B cell (primary cell): ENCODE data around the gene ACIN1. TPM values are rescaled to one million over a fixed set of nuclear protein-coding genes. Genes with fewer than 3 reads are reported as not detected.

Experiments
- ATAC-seq: fragments of 200-7000 bp; cut with Tn5 transposase; one replicate; pipeline ENCODE4 v1.10.0; 2021; ENCODE audit warnings: low read depth, mild to moderate bottlenecking, moderate number of reproducible peaks, moderate library complexity
- CTCF ChIA-PET: fragments of 350-600 bp; sonication (Branson Sonifier 250); formaldehyde crosslinking; loops from one replicate; lab custom pipeline; 2021; ENCODE audit warnings: antibody characterized with exemption, inconsistent platforms; lab: Charles Lee
- POLR2A ChIA-PET: fragments of 350-600 bp; sonication (Branson Sonifier 250); formaldehyde crosslinking; loops from one replicate; lab custom pipeline; 2021; ENCODE audit warnings: antibody characterized with exemption; lab: Charles Lee
- DNase-seq: peaks from one replicate; pipeline ENCODE4 v3.0.0; 2013
- H2AFZ ChIP-seq: 2 replicates; pipeline ENCODE4 v1.6.1; 2012; ENCODE audit warnings: mild to moderate bottlenecking, low read depth, low read length; ENCODE audit not compliant: insufficient read depth, poor library complexity, severe bottlenecking
- H3K27ac ChIP-seq, 2 donors: 1 replicate in 1 of 2; 2 replicates in 1 of 2; pipeline ENCODE4 v1.5.1; 2012 to 2013; ENCODE audit warnings: low read length in 2 of 2, mild to moderate bottlenecking in 2 of 2, moderate library complexity in 1 of 2
- H3K27me3 ChIP-seq, 4 experiments: fragments of 200-600 bp in 1 of 4; sonication (generic) in 1 of 4; replicated peaks in 1 of 4; 1 replicate in 2 of 4; 2 replicates in 2 of 4; pipeline versions ENCODE4 v1.6.1 to v1.7.0; 2013 to 2016; ENCODE audit warnings: low read length in 3 of 4, mild to moderate bottlenecking in 2 of 4, mixed read lengths in 1 of 4, moderate library complexity in 1 of 4; ENCODE audit not compliant: insufficient read depth in 4 of 4, control insufficient read depth in 3 of 4; ENCODE audit errors: control extremely low read depth in 1 of 4
- H3K36me3 ChIP-seq, 2 experiments: replicated peaks in 1 of 2; 1 replicate in 1 of 2; 2 replicates in 1 of 2; pipeline versions ENCODE4 v1.6.1 to v1.7.1; 2013; ENCODE audit warnings: low read length in 1 of 2; ENCODE audit not compliant: insufficient read depth in 2 of 2, control insufficient read depth in 1 of 2; ENCODE audit errors: control extremely low read depth in 1 of 2, extremely low read depth in 1 of 2
- H3K4me1 ChIP-seq, 2 donors: fragments of 200-600 bp in 1 of 2; sonication (generic) in 1 of 2; 1 replicate in 1 of 2; 2 replicates in 1 of 2; pipeline versions ENCODE4 v1.5.1 to v1.6.1; 2013 to 2017; ENCODE audit warnings: low read length in 2 of 2; ENCODE audit not compliant: control insufficient read depth in 2 of 2, insufficient read depth in 2 of 2
- H3K4me2 ChIP-seq: replicated peaks from 2 replicates; pipeline ENCODE3; 2012; ENCODE audit warnings: mild to moderate bottlenecking, low read depth, low read length; ENCODE audit not compliant: poor library complexity, severe bottlenecking
- H3K4me3 ChIP-seq, 5 experiments: fragments of 200-600 bp in 1 of 5; sonication (generic) in 1 of 5; 1 replicate in 3 of 5; 2 replicates in 2 of 5; pipeline versions ENCODE4 v1.5.1 to v1.7.0; 2011 to 2016; ENCODE audit warnings: low read length in 4 of 5, mild to moderate bottlenecking in 4 of 5, low read depth in 2 of 5, control low read depth in 1 of 5, moderate library complexity in 1 of 5; ENCODE audit not compliant: insufficient read depth in 1 of 5; ENCODE audit errors: control extremely low read depth in 1 of 5, extremely low read depth in 1 of 5
- H3K79me2 ChIP-seq: fragments of 200-600 bp; sonication (generic); one replicate; pipeline ENCODE4 v1.6.0; 2016; ENCODE audit warnings: low read length; ENCODE audit not compliant: control insufficient read depth, insufficient read depth
- H3K9ac ChIP-seq: fragments of 200-600 bp; sonication (generic); 2 replicates; pipeline ENCODE4 v1.6.1; 2017; ENCODE audit warnings: mild to moderate bottlenecking, low read length, moderate library complexity
- H3K9me3 ChIP-seq, 3 donors: one replicate each; pipeline versions ENCODE4 v1.6.1 to v1.7.1; 2013; ENCODE audit warnings: low read length in 2 of 3; ENCODE audit not compliant: control insufficient read depth in 2 of 3, insufficient read depth in 1 of 3; ENCODE audit errors: control extremely low read depth in 1 of 3
- H4K20me1 ChIP-seq: 2 replicates; pipeline ENCODE4 v1.6.0; 2012; ENCODE audit warnings: mild to moderate bottlenecking, low read length; ENCODE audit not compliant: insufficient read depth, control insufficient read depth, poor library complexity, severe bottlenecking
- H3K27ac Mint-ChIP-seq: one replicate; pipeline ENCODE4 v1.8.0; 2021; ENCODE audit warnings: mixed read lengths
- H3K27me3 Mint-ChIP-seq: one replicate; pipeline ENCODE4 v1.8.0; 2021; ENCODE audit warnings: mixed read lengths
- H3K4me1 Mint-ChIP-seq: one replicate; pipeline ENCODE4 v1.8.0; 2021; ENCODE audit warnings: mixed read lengths
- H3K4me3 Mint-ChIP-seq: one replicate; pipeline ENCODE4 v1.8.0; 2021; ENCODE audit warnings: mixed read lengths
- H3K9me3 Mint-ChIP-seq: one replicate; pipeline ENCODE4 v1.8.0; 2022; ENCODE audit warnings: mixed read lengths; ENCODE audit not compliant: insufficient read depth
- CTCF ChIP-seq: fragments of 200-600 bp; IDR thresholded peaks from one replicate; pipeline ENCODE4 v1.8.0; 2022; ENCODE audit warnings: antibody characterized with exemption, mild to moderate bottlenecking
- EZH2 ChIP-seq: IDR thresholded peaks from 2 replicates; pipeline ENCODE4 v1.6.1; 2012; ENCODE audit warnings: borderline replicate concordance, low read depth, mild to moderate bottlenecking, moderate library complexity, low read length; ENCODE audit not compliant: insufficient read depth, poor library complexity, severe bottlenecking
- WGBS: methylation state at CpG from one replicate; pipeline ENCODE4 v1.1.5; 2013; ENCODE audit warnings: missing lambda C conversion rate; ENCODE audit not compliant: insufficient coverage; 5-methylcytosine and 5-hydroxymethylcytosine counted together
- intact Hi-C: fragments of 100-400 bp; cut with micrococcal nuclease; formaldehyde crosslinking; loops from one replicate; pipeline ENCODE4 v1.10.0; 2022
- polyA plus RNA-seq: library from polyadenylated mRNA; depleted of rRNA; stranded (reverse); fragments of >200 nt; gene quantifications from 2 replicates; pipeline ENCODE4 v1.2.3, GENCODE V29; 2012
- total RNA-seq, 2 donors: library from RNA; stranded (reverse); fragments of 120-200 nt in 1 of 2; gene quantifications; 1 replicate in 1 of 2; 2 replicates in 1 of 2; pipeline versions ENCODE4 v1.2.3 to v1.2.4, GENCODE V29; 2013 to 2022

ACIN1 gene
- total and polyA plus RNA-seq, 2 donors (not counting 1 experiment from before 2014, with no cell fraction given): 178 to 359 TPM

- Mint-ChIP-seq H3K27ac (no peak overlapping the region), H3K4me3 (no peak overlapping the region), H3K4me1 (no peaks in the 10 kb centered on the region), H3K27me3 (no peaks in the 10 kb centered on the region), H3K9me3 (no peaks in the 10 kb centered on the region)
- ChIA-PET POLR2A (no interaction called here), CTCF (interaction anchor here (1.0 to 1.7 kb wide), 2 partner anchors 11 to 514 kb away, joined by 5 read pairs; no protein-coding TSS in a partner anchor)
- Histone ChIP-seq H3K4me3 (no peak overlapping the region), H4K20me1 (no peaks in the 10 kb centered on the region), H3K79me2 (no peaks in the 10 kb centered on the region), H3K9ac (no peak overlapping the region), H3K4me2 (no peak overlapping the region), H3K27ac (no peak overlapping the region), H2AFZ (no peak overlapping the region), H3K36me3 (no peaks in the 10 kb centered on the region), H3K4me1 (no peaks in the 10 kb centered on the region), H3K9me3 (no peaks in the 10 kb centered on the region), H3K27me3 (peaks cover 0 to 4% (median 0%) of the 10 kb centered on the region in 4 experiments)
- TF ChIP-seq CTCF (no peak), EZH2 (no peak)
- no peak for DNase-seq
- intact Hi-C loops: no loop called here
- no peak for ATAC-seq
- 87% methylated on average over 5 of the region's 6 CpGs for WGBS
Measured at GRCh38 chr14:23047034-23047634, 47.8 kb downstream of the ACIN1 start.
